Measurements from ENCODE around the gene C2orf92.

The C2orf92 gene

DNA sequence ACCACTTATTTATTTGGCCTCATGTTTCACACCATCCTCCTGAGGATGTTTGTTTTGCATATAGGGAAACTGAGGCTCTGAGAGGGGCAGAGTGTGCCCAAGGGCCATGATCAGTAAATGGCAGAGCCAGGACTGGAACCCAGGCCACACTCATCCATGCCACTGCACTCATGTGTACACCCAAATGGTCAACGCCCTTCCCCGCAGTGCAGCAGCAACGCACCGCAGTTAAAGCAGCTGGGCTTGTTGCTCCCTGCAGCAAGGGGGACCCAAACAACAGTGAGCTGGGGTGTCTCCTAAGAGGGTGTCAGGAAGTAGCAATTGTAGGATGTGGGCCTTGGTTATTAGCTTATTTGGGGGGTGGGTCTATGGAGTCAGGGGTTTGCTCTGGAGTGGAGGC is 80.5 kb downstream of the C2orf92 start:
- no peak for DNase-seq

DNA sequence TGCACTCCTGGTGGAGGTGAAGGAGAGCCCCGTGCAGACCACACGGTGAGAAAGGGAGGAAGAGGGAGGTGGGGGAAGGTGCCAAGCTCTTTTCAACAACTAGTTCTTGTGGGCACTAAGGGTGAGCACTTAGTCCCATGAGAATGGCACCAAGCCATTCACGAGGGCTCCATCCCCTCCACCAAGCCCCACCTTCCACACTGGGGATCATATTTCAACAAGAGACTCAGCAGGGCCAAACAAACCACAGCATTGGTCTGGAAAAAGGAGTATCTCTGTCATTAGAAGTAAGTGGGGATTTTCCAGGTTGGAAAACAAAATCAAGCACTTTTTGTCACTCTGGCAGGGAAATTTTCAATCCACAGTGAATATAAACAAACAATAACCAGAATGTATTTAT is 82.2 kb downstream of the C2orf92 start:
- DNase-seq, result peak; percentile 26

Measured in fibroblast of skin of right biceps (primary cell).